K562 (cell line): Measurements from ENCODE around the gene ELMO3. TPM values are rescaled to one million over a fixed set of nuclear protein-coding genes. Genes with fewer than 3 reads are reported as not detected.

Experiments used
- BRD4 ChIP-seq: fragments of 200-600 bp; sonication (generic); IDR thresholded peaks from 2 replicates; pipeline ENCODE4 v1.6.1; 2017; ENCODE audit warnings: inconsistent platforms
- CHD1 ChIP-seq: fragments of 200-600 bp; sonication (generic); IDR thresholded peaks from one replicate; pipeline ENCODE4 v1.6.1; 2012; ENCODE audit warnings: mild to moderate bottlenecking, moderate library complexity, low read length, inconsistent platforms
- FOXK2 ChIP-seq, 2 experiments: fragments of 450-650 bp; IDR thresholded peaks in 1 of 2; conservative IDR thresholded peaks in 1 of 2; 2 replicates each; pipeline ENCODE4 v1.6.1; 2016; ENCODE audit warnings: low read depth in 2 of 2, mild to moderate bottlenecking in 1 of 2
- NKRF ChIP-seq: fragments of 450-650 bp; IDR thresholded peaks from 2 replicates; pipeline ENCODE4 v1.6.1; 2016; ENCODE audit warnings: borderline replicate concordance
- NR2F6 ChIP-seq: fragments of 450-650 bp; formaldehyde crosslinking; IDR thresholded peaks from 2 replicates; pipeline ENCODE4 v1.4.0; 2020; ENCODE audit warnings: mild to moderate bottlenecking
- PYGO2 ChIP-seq: fragments of 450-650 bp; IDR thresholded peaks from 2 replicates; pipeline ENCODE4 v1.6.1; 2016; ENCODE audit warnings: mild to moderate bottlenecking, missing genetic modification characterization, moderate library complexity, missing compliant biosample characterization
- RBM22 ChIP-seq: fragments of 200-400 bp; formaldehyde crosslinking; IDR thresholded peaks from 2 replicates; pipeline ENCODE4 v1.6.1; 2018; ENCODE audit warnings: low read length, low read depth; ENCODE audit not compliant: poor library complexity, severe bottlenecking
- ZBTB8A ChIP-seq: fragments of 450-650 bp; IDR thresholded peaks from 2 replicates; pipeline ENCODE4 v1.6.1; 2018; ENCODE audit warnings: mild to moderate bottlenecking, moderate library complexity; ENCODE audit not compliant: partially characterized antibody
- polyA plus RNA-seq, 8 experiments: library from polyadenylated mRNA; depleted of rRNA in 4 of 8; stranded (reverse) in 5 of 8; unstranded in 3 of 8; fragments of >200 nt; fragmentation: Nextera tagmentation in 2 of 8; fragmentation: Illumina TruSeq in 1 of 8; extraction: Ambion mirVana in 2 of 8; extraction: Trizol in 1 of 8; gene quantifications; 2 replicates each; pipeline versions ENCODE4 v1.2.1 to v1.2.3, GENCODE V29; 2011 to 2014; ENCODE audit warnings: inconsistent platforms in 1 of 8, missing spikeins in 1 of 8
- total RNA-seq, 7 experiments: library from RNA; depleted of rRNA in 6 of 7; stranded (reverse); fragments of >200 nt in 6 of 7; fragmentation: Illumina TruSeq in 2 of 7; extraction: Trizol in 2 of 7; gene quantifications; 2 replicates each; pipeline versions ENCODE4 v1.2.1 to v1.2.3, GENCODE V29; 2011 to 2021; ENCODE audit warnings: low replicate concordance in 1 of 7
- TF ChIP-seq, protein P1 (sequence below), 2 experiments: fragments of 450-650 bp in 1 of 2; IDR thresholded peaks; 2 replicates each; pipeline ENCODE4 v1.6.1; 2011 to 2017; ENCODE audit warnings: low read depth in 2 of 2, antibody characterized with exemption in 1 of 2, borderline replicate concordance in 1 of 2, low read length in 1 of 2, mild to moderate bottlenecking in 1 of 2, mixed read lengths in 1 of 2; ENCODE audit not compliant: control insufficient read depth in 1 of 2

ELMO3 gene
- total and polyA plus RNA-seq, 9 of the 15 experiments (the other 6 are each of a cell fraction or from before 2014, with no cell fraction given) = 0.04 to 5.1 (median 1.5) TPM

GRCh38 chr16:67235816-67236562, 37.1 kb downstream of the ELMO3 start (continued):
- TF ChIP-seq FOXK2 (conservative IDR thresholded peaks at IDR 0.05 in 1 of 2, IDR thresholded peaks at IDR 0.05 in 1 of 2; ENCODE audit: low read depth in 2 of 2) = no peak
- TF ChIP-seq RBM22 = no peak
- TF ChIP-seq NR2F6 (CRISPR knock-in tag) = no peak
- 0 out of 2 replicates have a peak, but pooled peaks have one; percentile 23 for TF ChIP-seq NKRF
- no peak for TF ChIP-seq PYGO2 (tag)
- TF ChIP-seq, protein P1, sequence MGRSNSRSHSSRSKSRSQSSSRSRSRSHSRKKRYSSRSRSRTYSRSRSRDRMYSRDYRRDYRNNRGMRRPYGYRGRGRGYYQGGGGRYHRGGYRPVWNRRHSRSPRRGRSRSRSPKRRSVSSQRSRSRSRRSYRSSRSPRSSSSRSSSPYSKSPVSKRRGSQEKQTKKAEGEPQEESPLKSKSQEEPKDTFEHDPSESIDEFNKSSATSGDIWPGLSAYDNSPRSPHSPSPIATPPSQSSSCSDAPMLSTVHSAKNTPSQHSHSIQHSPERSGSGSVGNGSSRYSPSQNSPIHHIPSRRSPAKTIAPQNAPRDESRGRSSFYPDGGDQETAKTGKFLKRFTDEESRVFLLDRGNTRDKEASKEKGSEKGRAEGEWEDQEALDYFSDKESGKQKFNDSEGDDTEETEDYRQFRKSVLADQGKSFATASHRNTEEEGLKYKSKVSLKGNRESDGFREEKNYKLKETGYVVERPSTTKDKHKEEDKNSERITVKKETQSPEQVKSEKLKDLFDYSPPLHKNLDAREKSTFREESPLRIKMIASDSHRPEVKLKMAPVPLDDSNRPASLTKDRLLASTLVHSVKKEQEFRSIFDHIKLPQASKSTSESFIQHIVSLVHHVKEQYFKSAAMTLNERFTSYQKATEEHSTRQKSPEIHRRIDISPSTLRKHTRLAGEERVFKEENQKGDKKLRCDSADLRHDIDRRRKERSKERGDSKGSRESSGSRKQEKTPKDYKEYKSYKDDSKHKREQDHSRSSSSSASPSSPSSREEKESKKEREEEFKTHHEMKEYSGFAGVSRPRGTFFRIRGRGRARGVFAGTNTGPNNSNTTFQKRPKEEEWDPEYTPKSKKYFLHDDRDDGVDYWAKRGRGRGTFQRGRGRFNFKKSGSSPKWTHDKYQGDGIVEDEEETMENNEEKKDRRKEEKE (IDR thresholded peaks at IDR 0.05; ENCODE audit: borderline replicate concordance in 1 of 2, control insufficient read depth in 1 of 2, low read depth in 2 of 2, low read length in 1 of 2) = no peak
- no peak for TF ChIP-seq BRD4
- no peak for TF ChIP-seq ZBTB8A
- TF ChIP-seq CHD1 = no peak
